Spleen (tissue), 11 donors: ENCODE data around the gene PGA4. TPM values are rescaled to one million over a fixed set of nuclear protein-coding genes. Genes with fewer than 3 reads are reported as not detected.
"Not testable (repeated sequence)": the region's sequence is repeated elsewhere in the genome, so short reads cannot be mapped to it uniquely, and the experiment has no call there.

Experiments
- DNase-seq: peaks from one replicate; pipeline ENCODE4 v3.0.0-alpha.2; 2020
- H3K27ac ChIP-seq, 8 donors: fragments of 200-600 bp; sonication (generic) in 7 of 8; 1 replicate in 4 of 8; 2 replicates in 4 of 8; pipeline versions ENCODE4 v1.5.0 to v1.8.0; 2016 to 2021; ENCODE audit warnings: inconsistent platforms in 4 of 8, mild to moderate bottlenecking in 4 of 8, moderate library complexity in 1 of 8
- H3K27me3 ChIP-seq, 7 donors: fragments of 200-600 bp; sonication (generic) in 6 of 7; replicated peaks in 1 of 7; 1 replicate in 4 of 7; 2 replicates in 3 of 7; pipeline versions ENCODE4 v1.5.0 to v1.8.0; 2016 to 2021; ENCODE audit warnings: inconsistent platforms in 3 of 7, mild to moderate bottlenecking in 1 of 7
- H3K36me3 ChIP-seq, 6 donors: fragments of 200-600 bp; sonication (generic) in 5 of 6; 1 replicate in 4 of 6; 2 replicates in 2 of 6; pipeline versions ENCODE4 v1.5.0 to v1.8.0; 2016 to 2021; ENCODE audit warnings: inconsistent platforms in 2 of 6
- H3K4me1 ChIP-seq, 6 donors: fragments of 200-600 bp; sonication (generic) in 5 of 6; 1 replicate in 3 of 6; 2 replicates in 3 of 6; pipeline versions ENCODE4 v1.5.0 to v1.8.0; 2016 to 2021; ENCODE audit warnings: inconsistent platforms in 3 of 6
- H3K4me3 ChIP-seq, 8 donors: fragments of 200-600 bp; sonication (generic) in 7 of 8; 1 replicate in 4 of 8; 2 replicates in 4 of 8; pipeline versions ENCODE4 v1.5.0 to v1.8.0; 2016 to 2021; ENCODE audit warnings: inconsistent platforms in 4 of 8, mild to moderate bottlenecking in 4 of 8, moderate library complexity in 2 of 8
- H3K9me3 ChIP-seq, 8 donors: fragments of 200-600 bp; sonication (generic) in 7 of 8; 1 replicate in 4 of 8; 2 replicates in 4 of 8; pipeline versions ENCODE4 v1.5.0 to v1.8.0; 2016 to 2021; ENCODE audit warnings: inconsistent platforms in 4 of 8
- CTCF ChIP-seq, 11 experiments: fragments of 200-600 bp in 7 of 11; fragments of 450-650 bp in 4 of 11; sonication (generic) in 4 of 11; IDR thresholded peaks in 8 of 11; conservative IDR thresholded peaks in 3 of 11; 1 replicate in 7 of 11; 2 replicates in 4 of 11; pipeline versions ENCODE4 v1.4.0 to v1.8.0; 2016 to 2021; ENCODE audit warnings: antibody characterized with exemption in 11 of 11, inconsistent platforms in 4 of 11, mild to moderate bottlenecking in 1 of 11
- POLR2A ChIP-seq, 3 donors: fragments of 450-650 bp; IDR thresholded peaks; one replicate each; pipeline ENCODE4 v1.5.1; 2017; ENCODE audit warnings: antibody characterized with exemption in 3 of 3, mild to moderate bottlenecking in 1 of 3
- POLR2AphosphoS5 ChIP-seq, 3 donors: sonication (generic); formaldehyde crosslinking; IDR thresholded peaks; one replicate each; pipeline ENCODE4 v1.5.1; 2017; ENCODE audit warnings: antibody characterized with exemption in 3 of 3
- WGBS, 5 donors: extraction: QIAGEN DNeasy Blood & Tissue Kit in 3 of 5; methylation state at CpG; one replicate each; pipeline versions ENCODE4 v1.1.5 to v1.1.7; 2013 to 2018; 5-methylcytosine and 5-hydroxymethylcytosine counted together
- intact Hi-C: fragments of 100-400 bp; cut with DNase I; formaldehyde crosslinking; loops from one replicate; pipeline ENCODE4 v1.15.0; 2023; ENCODE audit warnings: low total_unique reads
- polyA plus RNA-seq, 3 donors: library from polyadenylated mRNA; stranded (reverse); fragments of 200-250 nt; gene quantifications; one replicate each; pipeline ENCODE4 v1.2.1, GENCODE V29; 2013
- total RNA-seq, 7 donors: library from RNA; depleted of rRNA in 3 of 7; stranded (reverse); fragments of >200 nt in 3 of 7; fragmentation: NEBNext Ultra II Directional in 4 of 7; extraction: Animal tissue kit (Norgen Biotek cat#: 25700) in 4 of 7; gene quantifications; one replicate each; pipeline versions ENCODE4 v1.1.0 to v1.2.1, GENCODE V29; 2016 to 2021
- donor health status: healthy with polysubstance abuse.
- donor health status: DM: no; HTN: no; CAD: no; lungs with moderate emphysema.
- donor health status: DM: no; HTN: no; CAD: no.
- donor health status: Bipolar disorder and iron deficiency.
- donor health status: healthy.
- donor health status: DM: no; HTN: no; CAD: no.
- donor health status: DM: yes; HTN: yes; CAD: no.

Gene PGA4
- total and polyA plus RNA-seq, 10 donors = 0.36 to 12.2 (median 1.6) TPM; not detected in 1

- Histone ChIP-seq H3K9me3 (peaks cover 0 to 10% (median 2%) of the 10 kb centered on the region in 8 donors), H3K4me1 (peaks cover 0 to 5% (median 0%) of the 10 kb centered on the region in 6 donors), H3K4me3 (no peak overlapping the region), H3K27ac (no peak overlapping the region), H3K36me3 (no peaks in the 10 kb centered on the region), H3K27me3 (peaks cover 0 to 12% (median 0%) of the 10 kb centered on the region in 7 donors)
- intact Hi-C loops = no loop called here
- DNase-seq = no peak
- 79 to 89% (median 85%) methylated on average over 5 to 6 of the region's 6 CpGs for WGBS, 5 donors
- TF ChIP-seq CTCF (IDR thresholded peaks at IDR 0.05 in 8 of 11, conservative IDR thresholded peaks at IDR 0.05 in 3 of 11) (no peak), POLR2AphosphoS5 (IDR thresholded peaks at IDR 0.05) (no peak), POLR2A (IDR thresholded peaks at IDR 0.05) (no peak)
Measured at GRCh38 chr11:61198361-61198760, 23.8 kb upstream of the PGA4 start.

GRCh38 chr11:61198948-61199523, 23.1 kb upstream of the PGA4 start:
- DNase-seq = no peak
- intact Hi-C loops = no loop called here
- Histone ChIP-seq H3K4me3 (no peak overlapping the region), H3K36me3 (no peaks in the 10 kb centered on the region), H3K27me3 (peaks cover 0 to 7% (median 0%) of the 10 kb centered on the region in 7 donors), H3K4me1 (peaks cover 0 to 7% (median 0%) of the 10 kb centered on the region in 6 donors), H3K9me3 (peaks cover 0 to 10% (median 2%) of the 10 kb centered on the region in 8 donors), H3K27ac (no peak overlapping the region)
- WGBS, 5 donors = 80 to 88% (median 87%) methylated on average over 4 of the region's 4 CpGs
- TF ChIP-seq POLR2A (IDR thresholded peaks at IDR 0.05) (no peak), POLR2AphosphoS5 (IDR thresholded peaks at IDR 0.05) (no peak), CTCF (IDR thresholded peaks at IDR 0.05 in 8 of 11, conservative IDR thresholded peaks at IDR 0.05 in 3 of 11) (no peak)

GRCh38 chr11:61201476-61201875, 20.7 kb upstream of the PGA4 start:
- WGBS, 5 donors = 92 to 96% (median 93%) methylated on average over 14 of the region's 14 CpGs
- no peak for DNase-seq
- TF ChIP-seq CTCF (IDR thresholded peaks at IDR 0.05 in 8 of 11, conservative IDR thresholded peaks at IDR 0.05 in 3 of 11) = no peak
- no peak for TF ChIP-seq POLR2AphosphoS5 (IDR thresholded peaks at IDR 0.05)
- no peak for TF ChIP-seq POLR2A (IDR thresholded peaks at IDR 0.05)

GRCh38 chr11:61202950-61203746, 19.0 kb upstream of the PGA4 start, which contains the start of gene PGA3:
Gene PGA3, plus strand, starts transcription at chr11:61203515. Its CDS starts 50 bp downstream, at chr11:61203565.
- DNase-seq, H3K27ac ChIP-seq, H3K27me3 ChIP-seq, H3K9me3 ChIP-seq, intact Hi-C loops, H3K4me3 ChIP-seq, H3K36me3 ChIP-seq: not testable (repeated sequence)
- WGBS, 5 donors = 69 to 81% (median 70%) methylated on average over 15 to 17 of the region's 18 CpGs
- peaks cover 0 to 11% (median 0%) of the 10 kb centered on the region in 6 donors for H3K4me1 ChIP-seq

More at GRCh38 chr11:61201476-61201875, 20.7 kb upstream of the PGA4 start:
- H3K27ac ChIP-seq = no peak overlapping the region
- H3K36me3 ChIP-seq = no peaks in the 10 kb centered on the region
- H3K4me1 ChIP-seq = peaks cover 0 to 11% (median 0%) of the 10 kb centered on the region in 6 donors
- no peaks in the 10 kb centered on the region for H3K27me3 ChIP-seq
- H3K4me3 ChIP-seq = no peak overlapping the region
- H3K9me3 ChIP-seq = peaks cover 0 to 10% (median 2%) of the 10 kb centered on the region in 8 donors
- intact Hi-C loops = no loop called here

- H3K36me3 ChIP-seq, DNase-seq, H3K27me3 ChIP-seq, H3K9me3 ChIP-seq, H3K27ac ChIP-seq, H3K4me3 ChIP-seq, intact Hi-C loops: not testable (repeated sequence)
- peaks cover 0 to 11% (median 0%) of the 10 kb centered on the region in 6 donors for H3K4me1 ChIP-seq
- no CpG with 5 or more reads among the region's 5 CpGs for WGBS, 5 donors
Measured at GRCh38 chr11:61203873-61204272, 18.3 kb upstream of the PGA4 start.

- DNase-seq, H3K4me3 ChIP-seq, H3K36me3 ChIP-seq, H3K27ac ChIP-seq, intact Hi-C loops, H3K27me3 ChIP-seq, H3K9me3 ChIP-seq: not testable (repeated sequence)
- peaks cover 0 to 11% (median 0%) of the 10 kb centered on the region in 6 donors for H3K4me1 ChIP-seq
- WGBS, 5 donors = 84 to 90% (median 89%) methylated on average over 14 of the region's 14 CpGs
Measured at GRCh38 chr11:61204502-61205059, 17.6 kb upstream of the PGA4 start.

GRCh38 chr11:61207636-61208310, 14.4 kb upstream of the PGA4 start:
- H3K4me3 ChIP-seq, intact Hi-C loops, H3K27me3 ChIP-seq, H3K36me3 ChIP-seq, H3K27ac ChIP-seq, DNase-seq, H3K9me3 ChIP-seq: not testable (repeated sequence)
- no CpG with 5 or more reads among the region's 9 CpGs for WGBS, 5 donors
- H3K4me1 ChIP-seq = peaks cover 0 to 11% (median 0%) of the 10 kb centered on the region in 6 donors
